Thoracic aorta (tissue), 2 donors: ENCODE data around the gene CLOCK. TPM values are rescaled to one million over a fixed set of nuclear protein-coding genes. Genes with fewer than 3 reads are reported as not detected.

Experiments used
- ATAC-seq: fragments of 150-250 bp; one replicate; pipeline ENCODE4 v1.8.0; 2017; ENCODE audit warnings: low read depth; ENCODE audit not compliant: insufficient number of reproducible peaks, low FRiP score
- DNase-seq: peaks from one replicate; pipeline ENCODE4 v3.0.0-alpha.2; 2020; ENCODE audit warnings: low spot score
- H3K27ac ChIP-seq, 2 donors: fragments of 200-600 bp; sonication (generic); 1 replicate in 1 of 2; 2 replicates in 1 of 2; pipeline ENCODE4 v1.5.1; 2016; ENCODE audit warnings: mild to moderate bottlenecking in 2 of 2, moderate library complexity in 2 of 2
- H3K27me3 ChIP-seq: fragments of 200-600 bp; sonication (generic); replicated peaks from 2 replicates; pipeline ENCODE4 v1.6.0; 2016; ENCODE audit warnings: mild to moderate bottlenecking; ENCODE audit not compliant: insufficient read depth
- H3K36me3 ChIP-seq: fragments of 200-600 bp; sonication (generic); one replicate; pipeline ENCODE4 v1.5.1; 2016
- H3K4me1 ChIP-seq, 2 donors: fragments of 200-600 bp; sonication (generic); 1 replicate in 1 of 2; 2 replicates in 1 of 2; pipeline versions ENCODE4 v1.5.1 to v1.6.0; 2016; ENCODE audit warnings: low read depth in 2 of 2, mild to moderate bottlenecking in 1 of 2; ENCODE audit not compliant: control insufficient read depth in 1 of 2
- H3K4me3 ChIP-seq: fragments of 200-600 bp; sonication (generic); 2 replicates; pipeline ENCODE4 v1.5.1; 2016; ENCODE audit warnings: mild to moderate bottlenecking
- H3K9me3 ChIP-seq: fragments of 200-600 bp; sonication (generic); 2 replicates; pipeline ENCODE4 v1.5.1; 2016
- total RNA-seq, 2 donors: library from RNA; depleted of rRNA; stranded (reverse); fragments of >200 nt; gene quantifications; one replicate each; pipeline versions ENCODE4 v1.1.0 to v1.2.3, GENCODE V29; 2016
- TF ChIP-seq, protein P1 (sequence below): fragments of 200-600 bp; sonication (generic); IDR thresholded peaks from one replicate; pipeline ENCODE4 v1.5.1; 2019; ENCODE audit warnings: antibody characterized with exemption

Gene CLOCK
- total RNA-seq, 2 donors from 2014 or later = 22.9 to 35.3 TPM

DNA sequence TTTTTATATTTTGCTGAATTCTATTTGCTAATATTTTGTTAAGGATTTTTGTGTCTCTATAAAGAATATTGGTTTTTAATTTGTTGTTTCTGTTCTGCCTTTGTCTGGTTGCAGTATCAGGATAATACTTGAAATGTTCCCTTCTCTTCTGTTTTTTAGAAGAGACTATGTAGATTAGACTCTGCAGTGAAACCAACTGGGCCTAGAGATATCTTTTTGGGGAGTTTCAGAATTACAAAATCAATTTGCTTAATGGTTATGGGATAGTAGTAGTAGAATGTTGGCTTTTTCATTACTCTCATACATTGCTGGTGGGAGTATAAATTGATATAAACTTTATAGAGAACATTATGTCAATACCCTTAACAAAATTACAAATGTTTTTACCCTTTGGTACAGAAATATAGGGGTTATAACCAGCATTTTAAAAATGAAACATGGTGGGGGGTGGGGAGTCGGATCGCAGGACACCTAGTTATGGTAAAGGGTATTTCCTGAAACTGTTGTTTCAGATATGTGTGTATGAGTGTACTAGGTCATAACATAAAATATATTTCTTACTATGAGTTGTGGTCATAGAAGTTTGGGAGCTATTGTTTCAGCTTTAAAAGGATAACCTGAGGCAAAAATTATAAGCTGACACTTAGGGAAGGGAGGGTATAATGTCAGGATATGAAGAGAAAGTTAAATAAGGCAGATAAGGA lies 29.0 kb downstream of the CLOCK start:
- ATAC-seq (no peak), DNase-seq (no peak)
- no peak overlapping the region for H3K4me3 ChIP-seq
- H3K4me1 ChIP-seq = no peaks in the 10 kb centered on the region
- H3K27me3 ChIP-seq = no peaks in the 10 kb centered on the region
- no peaks in the 10 kb centered on the region for H3K36me3 ChIP-seq
- no peaks in the 10 kb centered on the region for H3K9me3 ChIP-seq
- no peak overlapping the region for H3K27ac ChIP-seq
- TF ChIP-seq, protein P1, sequence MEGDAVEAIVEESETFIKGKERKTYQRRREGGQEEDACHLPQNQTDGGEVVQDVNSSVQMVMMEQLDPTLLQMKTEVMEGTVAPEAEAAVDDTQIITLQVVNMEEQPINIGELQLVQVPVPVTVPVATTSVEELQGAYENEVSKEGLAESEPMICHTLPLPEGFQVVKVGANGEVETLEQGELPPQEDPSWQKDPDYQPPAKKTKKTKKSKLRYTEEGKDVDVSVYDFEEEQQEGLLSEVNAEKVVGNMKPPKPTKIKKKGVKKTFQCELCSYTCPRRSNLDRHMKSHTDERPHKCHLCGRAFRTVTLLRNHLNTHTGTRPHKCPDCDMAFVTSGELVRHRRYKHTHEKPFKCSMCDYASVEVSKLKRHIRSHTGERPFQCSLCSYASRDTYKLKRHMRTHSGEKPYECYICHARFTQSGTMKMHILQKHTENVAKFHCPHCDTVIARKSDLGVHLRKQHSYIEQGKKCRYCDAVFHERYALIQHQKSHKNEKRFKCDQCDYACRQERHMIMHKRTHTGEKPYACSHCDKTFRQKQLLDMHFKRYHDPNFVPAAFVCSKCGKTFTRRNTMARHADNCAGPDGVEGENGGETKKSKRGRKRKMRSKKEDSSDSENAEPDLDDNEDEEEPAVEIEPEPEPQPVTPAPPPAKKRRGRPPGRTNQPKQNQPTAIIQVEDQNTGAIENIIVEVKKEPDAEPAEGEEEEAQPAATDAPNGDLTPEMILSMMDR = no peak

DNA sequence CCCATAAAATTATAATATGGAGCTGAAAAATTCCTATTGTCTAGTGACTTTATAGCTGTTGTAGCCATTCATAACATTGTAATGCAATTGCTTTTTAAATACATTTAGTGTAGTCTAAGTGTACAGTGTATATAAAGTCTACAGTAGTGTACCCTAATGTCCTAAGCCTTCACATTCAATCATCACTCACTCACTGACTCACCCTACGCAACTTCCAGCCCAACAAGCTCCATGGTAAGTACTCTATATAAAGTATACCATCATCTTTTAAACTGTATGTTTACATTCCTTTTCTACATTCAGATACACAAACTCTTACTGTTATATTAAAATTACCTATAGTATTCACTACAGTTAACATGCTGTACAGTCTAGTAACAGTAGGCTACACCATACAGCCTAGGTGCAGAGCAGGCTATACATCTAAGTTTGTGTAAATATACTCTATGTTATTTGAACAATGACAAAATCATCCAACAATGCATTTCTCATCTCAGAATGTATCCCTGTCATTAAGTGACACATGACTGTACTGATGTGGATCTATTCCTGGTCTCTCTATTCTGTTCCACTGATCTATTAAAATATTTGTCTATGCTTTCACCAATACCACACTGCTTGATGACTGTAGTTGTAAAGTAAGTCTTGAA lies 33.7 kb downstream of the CLOCK start:
- TF ChIP-seq, protein P1 = no peak
- Histone ChIP-seq H3K36me3 (no peaks in the 10 kb centered on the region), H3K4me3 (no peak overlapping the region), H3K27ac (no peak overlapping the region), H3K9me3 (no peaks in the 10 kb centered on the region), H3K4me1 (peaks cover 0 to under 1% of the 10 kb centered on the region in 2 donors), H3K27me3 (no peaks in the 10 kb centered on the region)
- DNase-seq (no peak), ATAC-seq (no peak)

DNA sequence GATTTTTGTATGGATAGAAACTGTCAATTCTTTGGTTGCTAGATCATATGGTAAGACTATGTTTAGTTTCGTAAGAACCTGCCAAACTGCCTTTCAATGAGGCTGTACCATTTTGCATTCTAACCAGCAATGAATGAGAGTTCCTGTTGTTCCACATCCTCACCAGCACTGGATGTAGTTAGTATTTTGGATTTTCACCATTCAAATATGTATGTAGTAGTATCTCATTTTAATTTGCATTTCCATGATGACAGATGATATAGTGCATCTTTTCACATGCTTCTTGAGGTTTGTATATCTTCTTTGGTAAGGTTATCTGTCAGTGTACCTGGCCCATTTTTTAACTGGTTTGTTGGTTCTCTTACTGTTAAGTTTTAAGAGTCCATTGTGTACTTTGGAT lies 34.6 kb downstream of the CLOCK start:
- ATAC-seq = no peak
- Histone ChIP-seq H3K27me3 (no peaks in the 10 kb centered on the region), H3K36me3 (no peaks in the 10 kb centered on the region), H3K4me1 (peaks cover 0 to 5% of the 10 kb centered on the region in 2 donors), H3K9me3 (no peaks in the 10 kb centered on the region), H3K27ac (no peak overlapping the region), H3K4me3 (no peak overlapping the region)
- DNase-seq = no peak
- TF ChIP-seq, protein P1 = no peak

DNA sequence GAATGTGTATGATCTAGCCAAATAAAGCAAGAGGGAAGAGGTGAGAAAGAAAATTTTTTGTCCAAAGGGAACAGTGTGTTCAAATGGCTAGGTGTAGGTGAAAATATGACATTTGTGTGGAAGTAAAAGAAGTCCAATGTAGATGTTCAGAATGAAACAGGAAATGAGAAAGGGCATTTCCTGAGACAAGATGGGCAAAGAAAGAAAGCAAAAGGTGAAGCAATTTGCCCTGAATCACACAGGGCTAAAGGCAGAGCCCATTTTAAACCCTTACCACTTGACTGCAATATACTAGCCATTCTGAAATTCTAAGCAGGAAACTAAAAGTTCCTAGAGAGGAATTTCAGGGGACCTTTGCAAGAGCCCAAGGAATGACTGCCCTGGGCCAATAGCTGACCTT lies 36.0 kb downstream of the CLOCK start:
- no peak overlapping the region for H3K4me3 ChIP-seq
- DNase-seq (no peak), ATAC-seq (no peak)
- TF ChIP-seq, protein P1 = no peak
- no peaks in the 10 kb centered on the region for H3K9me3 ChIP-seq
- no peak overlapping the region for H3K27ac ChIP-seq
- H3K4me1 ChIP-seq = peaks cover 0 to 5% of the 10 kb centered on the region in 2 donors
- no peaks in the 10 kb centered on the region for H3K27me3 ChIP-seq
- H3K36me3 ChIP-seq = no peaks in the 10 kb centered on the region

DNA sequence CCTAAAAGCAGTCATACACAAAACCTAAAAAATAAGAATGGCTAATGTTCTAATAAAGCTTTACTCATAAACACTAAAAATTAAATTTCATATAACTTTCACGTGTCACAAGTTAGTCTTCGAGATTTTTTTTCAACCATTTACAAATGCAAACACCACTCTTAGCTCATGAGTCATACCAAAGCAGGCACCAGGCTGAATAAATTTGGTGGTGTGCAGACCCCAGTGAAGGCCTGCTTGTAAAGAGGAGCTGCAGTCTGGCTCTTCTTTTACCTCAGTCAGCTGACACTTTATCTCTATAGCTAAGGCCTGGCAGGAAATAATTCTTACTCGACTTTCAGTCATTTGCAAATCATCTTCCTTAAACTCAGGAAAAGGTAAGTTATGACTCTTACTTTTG lies 37.4 kb downstream of the CLOCK start:
- DNase-seq (no peak), ATAC-seq (no peak)
- Histone ChIP-seq H3K27me3 (no peaks in the 10 kb centered on the region), H3K9me3 (no peaks in the 10 kb centered on the region), H3K4me3 (no peak overlapping the region), H3K36me3 (no peaks in the 10 kb centered on the region), H3K27ac (no peak overlapping the region), H3K4me1 (peaks cover 0 to 5% of the 10 kb centered on the region in 2 donors)
- TF ChIP-seq, protein P1 = no peak
